WTC11 (cell line): ENCODE measurements around the gene GLRA1. TPM values are rescaled to one million over a fixed set of nuclear protein-coding genes. Genes with fewer than 3 reads are reported as not detected.

Experiments used
- ATAC-seq: fragments of 200-7000 bp; cut with Tn5 transposase; 2 replicates; pipeline ENCODE4 v1.10.0; 2021; ENCODE audit warnings: mild to moderate bottlenecking, moderate library complexity
- CTCF ChIA-PET: fragments of 300-600 bp; sonication (Branson Sonifier 250); formaldehyde crosslinking; loops from one replicate; lab custom pipeline; 2021; ENCODE audit warnings: antibody characterized with exemption; lab: Charles Lee
- POLR2A ChIA-PET: fragments of 350-600 bp; sonication (Branson Sonifier 250); formaldehyde crosslinking; loops from one replicate; lab custom pipeline; 2021; ENCODE audit warnings: antibody characterized with exemption; lab: Charles Lee
- DNase-seq: peaks from one replicate; pipeline ENCODE4 v3.0.0; 2021; ENCODE audit warnings: low spot score
- H3K27ac Mint-ChIP-seq: 2 replicates; pipeline ENCODE4 v1.8.0; 2021; ENCODE audit warnings: mixed read lengths
- H3K27me3 Mint-ChIP-seq: 2 replicates; pipeline ENCODE4 v1.8.0; 2021; ENCODE audit warnings: low read depth, mild to moderate bottlenecking, moderate library complexity, mixed read lengths
- H3K36me3 Mint-ChIP-seq: 2 replicates; pipeline ENCODE4 v1.8.0; 2021; ENCODE audit warnings: mixed read lengths
- H3K4me1 Mint-ChIP-seq: 2 replicates; pipeline ENCODE4 v1.8.0; 2022; ENCODE audit warnings: mixed read lengths
- H3K4me3 Mint-ChIP-seq: 2 replicates; pipeline ENCODE4 v1.8.0; 2021; ENCODE audit warnings: mild to moderate bottlenecking, moderate library complexity, mixed read lengths
- H3K9me3 Mint-ChIP-seq: 2 replicates; pipeline ENCODE4 v1.8.0; 2021; ENCODE audit warnings: mixed read lengths
- ATF1 ChIP-seq: sonication (generic); formaldehyde crosslinking; IDR thresholded peaks from 2 replicates; pipeline ENCODE4 v1.8.1; 2023; ENCODE audit warnings: mild to moderate bottlenecking, moderate library complexity, missing genetic modification reagents
- ESRRA ChIP-seq: sonication (generic); formaldehyde crosslinking; IDR thresholded peaks from 2 replicates; pipeline ENCODE4 v1.8.1; 2022; ENCODE audit warnings: mild to moderate bottlenecking, missing genetic modification reagents, borderline replicate concordance
- ETV6 ChIP-seq: sonication (generic); formaldehyde crosslinking; IDR thresholded peaks from 2 replicates; pipeline ENCODE4 v1.8.1; 2022; ENCODE audit warnings: mild to moderate bottlenecking, missing genetic modification reagents
- MYBL2 ChIP-seq: sonication (generic); formaldehyde crosslinking; IDR thresholded peaks from 2 replicates; pipeline ENCODE4 v1.8.1; 2023; ENCODE audit warnings: mild to moderate bottlenecking, moderate library complexity, missing genetic modification reagents
- PRRX2 ChIP-seq: fragments of 250-450 bp; sonication (Bioruptor Pico); IDR thresholded peaks from 2 replicates; pipeline ENCODE4 v1.8.0; 2021; ENCODE audit warnings: mild to moderate bottlenecking
- TEAD4 ChIP-seq: sonication (generic); formaldehyde crosslinking; IDR thresholded peaks from 2 replicates; pipeline ENCODE4 v1.8.0; 2022; ENCODE audit warnings: mild to moderate bottlenecking, missing genetic modification reagents
- total RNA-seq: library from RNA; stranded (reverse); gene quantifications from 3 replicates; pipeline ENCODE4 v1.2.3, GENCODE V29; 2021
- TF ChIP-seq, protein P1 (sequence below): sonication (generic); formaldehyde crosslinking; IDR thresholded peaks from 2 replicates; pipeline ENCODE4 v1.8.1; 2022; ENCODE audit warnings: low read depth, missing genetic modification reagents, borderline replicate concordance
- TF ChIP-seq, protein P2 (sequence below): fragments of 250-450 bp; sonication (Bioruptor Pico); IDR thresholded peaks from 2 replicates; pipeline ENCODE4 v1.9.0; 2021; ENCODE audit warnings: mild to moderate bottlenecking, borderline replicate concordance
- TF ChIP-seq, protein P3 (sequence below): sonication (generic); formaldehyde crosslinking; IDR thresholded peaks from 2 replicates; pipeline ENCODE4 v1.8.1; 2022; ENCODE audit warnings: low read depth, mild to moderate bottlenecking, moderate library complexity, missing genetic modification reagents, borderline replicate concordance

The GLRA1 gene
- total RNA-seq, 1 experiment from 2014 or later = not detected

- TF ChIP-seq, protein P1, sequence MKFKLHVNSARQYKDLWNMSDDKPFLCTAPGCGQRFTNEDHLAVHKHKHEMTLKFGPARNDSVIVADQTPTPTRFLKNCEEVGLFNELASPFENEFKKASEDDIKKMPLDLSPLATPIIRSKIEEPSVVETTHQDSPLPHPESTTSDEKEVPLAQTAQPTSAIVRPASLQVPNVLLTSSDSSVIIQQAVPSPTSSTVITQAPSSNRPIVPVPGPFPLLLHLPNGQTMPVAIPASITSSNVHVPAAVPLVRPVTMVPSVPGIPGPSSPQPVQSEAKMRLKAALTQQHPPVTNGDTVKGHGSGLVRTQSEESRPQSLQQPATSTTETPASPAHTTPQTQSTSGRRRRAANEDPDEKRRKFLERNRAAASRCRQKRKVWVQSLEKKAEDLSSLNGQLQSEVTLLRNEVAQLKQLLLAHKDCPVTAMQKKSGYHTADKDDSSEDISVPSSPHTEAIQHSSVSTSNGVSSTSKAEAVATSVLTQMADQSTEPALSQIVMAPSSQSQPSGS (CRISPR knock-in tag) = no peak
- TF ChIP-seq, protein P2, sequence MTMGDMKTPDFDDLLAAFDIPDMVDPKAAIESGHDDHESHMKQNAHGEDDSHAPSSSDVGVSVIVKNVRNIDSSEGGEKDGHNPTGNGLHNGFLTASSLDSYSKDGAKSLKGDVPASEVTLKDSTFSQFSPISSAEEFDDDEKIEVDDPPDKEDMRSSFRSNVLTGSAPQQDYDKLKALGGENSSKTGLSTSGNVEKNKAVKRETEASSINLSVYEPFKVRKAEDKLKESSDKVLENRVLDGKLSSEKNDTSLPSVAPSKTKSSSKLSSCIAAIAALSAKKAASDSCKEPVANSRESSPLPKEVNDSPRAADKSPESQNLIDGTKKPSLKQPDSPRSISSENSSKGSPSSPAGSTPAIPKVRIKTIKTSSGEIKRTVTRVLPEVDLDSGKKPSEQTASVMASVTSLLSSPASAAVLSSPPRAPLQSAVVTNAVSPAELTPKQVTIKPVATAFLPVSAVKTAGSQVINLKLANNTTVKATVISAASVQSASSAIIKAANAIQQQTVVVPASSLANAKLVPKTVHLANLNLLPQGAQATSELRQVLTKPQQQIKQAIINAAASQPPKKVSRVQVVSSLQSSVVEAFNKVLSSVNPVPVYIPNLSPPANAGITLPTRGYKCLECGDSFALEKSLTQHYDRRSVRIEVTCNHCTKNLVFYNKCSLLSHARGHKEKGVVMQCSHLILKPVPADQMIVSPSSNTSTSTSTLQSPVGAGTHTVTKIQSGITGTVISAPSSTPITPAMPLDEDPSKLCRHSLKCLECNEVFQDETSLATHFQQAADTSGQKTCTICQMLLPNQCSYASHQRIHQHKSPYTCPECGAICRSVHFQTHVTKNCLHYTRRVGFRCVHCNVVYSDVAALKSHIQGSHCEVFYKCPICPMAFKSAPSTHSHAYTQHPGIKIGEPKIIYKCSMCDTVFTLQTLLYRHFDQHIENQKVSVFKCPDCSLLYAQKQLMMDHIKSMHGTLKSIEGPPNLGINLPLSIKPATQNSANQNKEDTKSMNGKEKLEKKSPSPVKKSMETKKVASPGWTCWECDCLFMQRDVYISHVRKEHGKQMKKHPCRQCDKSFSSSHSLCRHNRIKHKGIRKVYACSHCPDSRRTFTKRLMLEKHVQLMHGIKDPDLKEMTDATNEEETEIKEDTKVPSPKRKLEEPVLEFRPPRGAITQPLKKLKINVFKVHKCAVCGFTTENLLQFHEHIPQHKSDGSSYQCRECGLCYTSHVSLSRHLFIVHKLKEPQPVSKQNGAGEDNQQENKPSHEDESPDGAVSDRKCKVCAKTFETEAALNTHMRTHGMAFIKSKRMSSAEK (CRISPR knock-in tag) = no peak
- TF ChIP-seq ESRRA (CRISPR knock-in tag) = no peak
These were observed 150.7 kb downstream of the GLRA1 start (continued) for GRCh38 chr5:151773951-151774350.

- Mint-ChIP-seq H3K4me1 (peaks cover 52% of the 10 kb centered on the region), H3K9me3 (no peaks in the 10 kb centered on the region), H3K36me3 (peaks cover 28% of the 10 kb centered on the region), H3K4me3 (peak overlapping the region; percentile 94)
- TF ChIP-seq MYBL2 (CRISPR knock-in tag) = peak; percentile 1; the same call in 1 of the 2 replicates
- TF ChIP-seq ETV6 (CRISPR knock-in tag) = no peak
- TF ChIP-seq ATF1 = 0 out of 2 replicates have a peak, but pooled peaks have one; percentile 33
- TF ChIP-seq PRRX2 (CRISPR knock-in tag) = 0 out of 2 replicates have a peak, but pooled peaks have one; percentile 13
- TF ChIP-seq, protein P3, sequence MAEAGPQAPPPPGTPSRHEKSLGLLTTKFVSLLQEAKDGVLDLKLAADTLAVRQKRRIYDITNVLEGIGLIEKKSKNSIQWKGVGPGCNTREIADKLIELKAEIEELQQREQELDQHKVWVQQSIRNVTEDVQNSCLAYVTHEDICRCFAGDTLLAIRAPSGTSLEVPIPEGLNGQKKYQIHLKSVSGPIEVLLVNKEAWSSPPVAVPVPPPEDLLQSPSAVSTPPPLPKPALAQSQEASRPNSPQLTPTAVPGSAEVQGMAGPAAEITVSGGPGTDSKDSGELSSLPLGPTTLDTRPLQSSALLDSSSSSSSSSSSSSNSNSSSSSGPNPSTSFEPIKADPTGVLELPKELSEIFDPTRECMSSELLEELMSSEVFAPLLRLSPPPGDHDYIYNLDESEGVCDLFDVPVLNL (CRISPR knock-in tag) = 0 out of 2 replicates have a peak, but pooled peaks have one; percentile 14
- no peak for TF ChIP-seq TEAD4 (CRISPR knock-in tag)
- TF ChIP-seq, all 79 proteins: peak for 4
- H3K27me3 Mint-ChIP-seq = no peaks in the 10 kb centered on the region
- CTCF ChIA-PET = no interaction called here
- POLR2A ChIA-PET = interaction anchor here (0.6 to 3.1 kb wide), 3 partner anchors 15 to 89 kb away, joined by 4 to 27 read pairs (median 10); partner anchors contain the start of gene ATOX1
- no peak for DNase-seq
- H3K27ac Mint-ChIP-seq = peak overlapping the region; percentile 17
- ATAC-seq = no peak
These were observed 151.6 kb downstream of the GLRA1 start for GRCh38 chr5:151772846-151773561.

Other genes starting within 250 kb of the GLRA1 start
- 357 to 418 TPM (median 358 TPM) in 3 replicates for gene SPARC, start 237.9 kb downstream of the GLRA1 start, total RNA-seq
- gene ATOX1, start 166.2 kb downstream of the GLRA1 start, total RNA-seq = 76.4 to 79.3 TPM (median 77.4 TPM) in 3 replicates
- 396 to 413 TPM (median 400 TPM) in 3 replicates for gene G3BP1, start 152.9 kb downstream of the GLRA1 start, total RNA-seq